HG02571 (cell line): ENCODE measurements around the gene SEL1L2.

Experiments used
- ATAC-seq: cut with Tn5 transposase; IDR thresholded peaks from one replicate; pipeline ENCODE4 v1.9.1; 2021; ENCODE audit warnings: mild to moderate bottlenecking, moderate library complexity; ENCODE audit not compliant: unreplicated experiment

SEL1L2 gene

DNA sequence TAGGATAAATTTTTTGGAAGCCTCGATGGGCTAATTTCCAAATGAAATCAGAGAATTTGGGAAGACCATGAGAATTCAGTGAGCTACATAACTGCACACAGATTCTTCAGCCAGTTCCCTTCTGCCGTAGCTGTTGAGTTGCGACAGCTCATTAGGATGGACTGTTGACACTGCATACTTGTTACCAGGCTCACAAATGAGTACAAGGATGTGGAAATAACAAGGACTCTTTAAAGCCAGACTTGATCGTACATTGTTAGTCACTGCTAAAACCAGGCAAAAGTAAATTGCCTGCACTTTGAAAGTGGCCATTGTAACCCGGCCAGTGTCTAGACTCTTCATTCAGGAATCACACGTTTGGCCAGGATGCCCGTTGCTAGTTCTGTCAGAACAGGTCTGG, 168.5 kb downstream of the SEL1L2 start:
- ATAC-seq, result no peak

DNA sequence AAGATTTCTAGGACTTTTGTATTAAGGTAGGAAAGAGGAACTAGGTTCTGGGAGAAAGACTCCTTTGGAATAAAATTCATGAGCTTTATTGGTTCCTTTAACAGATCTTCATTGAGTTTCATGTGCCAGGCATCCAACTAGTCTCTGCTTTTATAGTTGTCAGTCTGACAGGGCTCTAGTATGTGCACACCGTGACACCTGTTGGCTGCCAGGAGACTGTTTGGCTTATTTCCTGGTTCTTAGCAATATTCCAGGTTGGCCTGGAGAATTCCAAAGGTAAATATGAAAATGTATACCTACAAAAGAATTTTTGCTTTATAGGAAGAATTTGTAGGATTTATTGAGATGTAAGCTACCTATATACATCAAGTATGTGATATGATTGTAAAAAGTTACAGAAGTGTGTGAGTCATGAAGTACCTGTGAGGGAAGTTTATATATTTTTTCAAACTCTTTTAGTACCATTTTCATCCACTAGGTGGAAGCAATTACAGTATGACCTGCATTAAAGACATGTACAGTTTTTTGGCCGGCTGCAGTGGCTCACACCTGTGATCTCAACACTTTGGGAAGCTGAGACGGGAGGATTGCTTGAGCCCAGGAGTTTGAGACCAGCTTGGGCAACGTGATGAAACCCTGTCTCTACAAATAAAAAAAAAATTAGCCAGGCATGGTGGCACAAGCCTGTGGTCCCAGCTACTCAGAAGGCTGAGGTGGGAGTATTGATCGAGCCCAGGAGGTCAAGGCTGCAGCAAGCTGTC, 170.3 kb downstream of the SEL1L2 start:
- peak; percentile 89 for ATAC-seq

DNA sequence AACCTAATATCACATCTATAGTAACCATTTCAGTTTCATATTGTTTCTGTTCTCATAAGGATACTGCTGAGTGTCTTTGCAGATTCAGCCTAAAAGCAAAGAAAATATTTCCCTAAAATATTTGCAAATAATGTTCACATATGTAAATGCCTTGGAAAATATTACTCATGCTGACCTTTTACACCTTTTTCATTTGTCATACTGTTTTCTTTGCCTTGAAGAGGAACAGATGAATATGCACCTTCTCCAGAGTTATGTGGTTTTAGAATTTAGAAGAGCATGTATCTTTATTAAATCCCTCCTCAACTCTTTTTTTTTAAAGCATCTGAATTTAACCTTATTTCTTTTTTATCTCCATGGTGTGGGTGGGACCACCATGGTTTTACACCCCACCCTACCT, 173.1 kb downstream of the SEL1L2 start:
- ATAC-seq, result no peak

DNA sequence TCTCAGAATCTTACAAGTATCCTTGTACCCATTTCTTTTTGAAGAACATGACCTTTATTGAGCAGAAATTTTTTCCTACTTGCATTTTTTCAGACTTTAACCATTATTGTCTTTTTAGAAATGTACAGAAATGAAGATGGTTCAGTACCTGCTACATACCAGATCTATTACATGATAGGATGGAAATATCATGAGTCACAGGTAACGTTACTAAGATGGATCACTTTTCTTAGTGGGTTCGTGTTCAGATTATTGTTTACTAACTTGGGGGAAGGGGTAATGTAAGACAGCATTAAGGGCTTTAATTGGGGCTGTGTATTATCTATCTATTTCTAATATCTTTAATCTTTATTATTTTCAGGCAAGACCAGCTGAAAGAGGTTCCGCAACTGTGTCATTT, 173.7 kb downstream of the SEL1L2 start:
- no peak for ATAC-seq

DNA sequence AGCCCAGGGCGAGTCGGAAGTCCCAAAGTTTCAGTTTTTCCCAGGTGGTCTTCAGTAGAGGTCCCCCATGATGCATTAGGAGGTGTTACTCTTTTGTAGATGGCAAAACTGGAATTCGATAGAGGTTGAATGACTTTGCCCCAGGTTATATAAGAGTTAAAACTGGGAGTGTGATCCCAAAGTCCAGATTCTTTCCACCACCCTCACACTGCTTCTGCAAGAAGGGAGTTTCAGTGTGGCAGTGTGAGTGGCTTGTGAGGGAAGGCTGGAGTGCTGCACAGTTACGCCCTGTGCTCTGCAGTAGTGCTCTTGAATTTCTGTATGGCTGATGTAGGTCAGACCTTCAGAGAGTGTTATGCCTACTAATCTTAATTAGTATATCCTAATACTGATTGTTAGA, 175.7 kb downstream of the SEL1L2 start:
- ATAC-seq, result no peak

DNA sequence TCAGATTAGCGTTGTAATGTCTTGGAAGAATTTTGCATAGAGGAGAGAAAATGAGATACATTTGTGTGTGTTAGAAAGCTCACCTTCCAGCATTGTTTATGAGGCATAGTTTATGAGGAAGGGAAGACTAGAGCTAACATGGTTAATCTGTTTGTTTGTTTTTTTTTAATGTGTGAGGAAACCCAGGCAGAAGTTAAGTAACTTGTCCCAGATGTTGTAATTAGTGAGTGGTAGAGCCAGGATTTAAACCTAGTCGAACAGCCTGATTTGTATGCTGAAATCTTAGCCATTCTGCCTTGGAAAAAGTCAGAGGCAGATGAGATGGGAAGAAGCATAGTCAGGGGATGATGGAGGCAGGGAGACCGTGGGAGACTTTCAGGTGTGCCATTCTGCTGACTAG, 176.5 kb downstream of the SEL1L2 start:
- no peak for ATAC-seq

DNA sequence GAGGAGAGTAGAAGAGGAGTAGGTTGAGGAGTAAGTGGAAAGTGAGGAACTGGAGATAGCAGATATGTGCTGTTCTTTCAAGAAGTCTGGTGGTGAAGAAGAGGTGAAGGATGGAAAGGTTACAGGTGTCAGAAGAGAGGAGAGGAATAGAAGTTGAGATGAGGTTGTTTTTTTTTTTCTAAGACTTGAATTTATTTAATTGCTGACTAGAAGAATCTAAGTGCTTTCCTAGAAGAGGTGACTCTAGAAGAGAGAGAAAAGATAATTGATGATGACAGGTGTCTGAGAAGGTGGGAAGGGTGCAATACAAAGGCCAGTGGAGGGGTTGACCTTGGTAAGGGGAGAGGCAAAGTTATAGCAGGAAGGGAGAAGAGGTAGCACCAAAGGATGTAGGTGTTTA, 180.0 kb downstream of the SEL1L2 start:
- ATAC-seq, result no peak

DNA sequence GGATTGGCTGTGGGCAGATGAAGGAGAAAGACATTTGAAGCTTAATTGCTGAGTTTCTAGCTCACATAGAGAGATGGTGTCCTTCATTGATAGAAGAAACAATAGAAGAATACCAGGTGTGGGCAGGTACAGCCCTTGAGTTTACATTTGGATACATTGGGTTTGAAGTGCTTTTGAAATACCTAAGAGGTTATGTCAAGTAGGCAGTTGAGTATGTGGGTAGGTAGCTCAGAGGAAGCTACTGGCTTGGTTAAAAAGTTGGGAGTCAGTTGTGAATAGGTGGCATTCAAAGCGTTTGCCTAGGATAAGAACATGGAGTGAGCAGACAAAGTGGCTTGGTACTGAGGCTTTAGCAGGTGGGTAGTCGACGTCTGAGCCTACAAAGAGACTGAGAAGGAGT, 180.6 kb downstream of the SEL1L2 start:
- ATAC-seq, result no peak

DNA sequence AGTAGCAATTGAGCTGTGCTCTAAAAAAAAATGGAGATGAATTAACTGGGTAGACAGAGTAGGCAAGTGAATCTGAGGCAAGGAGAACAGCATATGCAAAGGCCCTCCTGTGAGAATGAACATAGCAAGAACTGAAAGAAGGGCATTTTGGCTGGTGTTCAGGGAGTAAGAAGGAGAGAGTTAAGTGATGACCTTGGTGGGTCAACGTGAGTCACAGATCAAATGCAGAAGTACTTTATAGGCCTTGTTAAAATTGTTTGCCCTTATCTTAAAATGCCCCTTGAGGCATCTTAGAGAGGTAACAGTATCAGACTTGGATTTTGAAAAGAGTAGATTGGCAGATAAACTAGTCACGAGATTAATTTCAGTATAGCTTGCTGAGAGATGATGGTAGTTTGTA, 181.0 kb downstream of the SEL1L2 start:
- ATAC-seq, result no peak

DNA sequence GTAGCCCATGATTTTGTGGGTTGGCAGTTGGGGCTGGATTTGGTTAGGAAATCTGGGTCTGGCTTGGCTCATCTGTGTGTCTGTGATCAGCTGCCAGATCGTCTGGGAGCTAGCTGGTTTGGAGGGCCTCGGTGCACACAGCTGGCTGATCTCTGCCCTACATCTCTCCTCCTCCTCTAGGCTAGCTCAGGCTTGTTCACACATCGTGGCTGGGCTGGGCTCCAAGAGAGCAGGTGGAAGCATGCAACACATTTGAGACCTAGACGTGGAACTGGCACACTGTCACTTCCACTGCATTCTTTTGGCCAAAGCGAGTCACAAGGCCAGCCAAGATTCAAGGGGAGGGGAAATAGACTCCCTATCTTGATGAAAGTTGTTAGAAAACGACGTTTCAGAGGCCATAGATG, 189.7 kb downstream of the SEL1L2 start:
- no peak for ATAC-seq

DNA sequence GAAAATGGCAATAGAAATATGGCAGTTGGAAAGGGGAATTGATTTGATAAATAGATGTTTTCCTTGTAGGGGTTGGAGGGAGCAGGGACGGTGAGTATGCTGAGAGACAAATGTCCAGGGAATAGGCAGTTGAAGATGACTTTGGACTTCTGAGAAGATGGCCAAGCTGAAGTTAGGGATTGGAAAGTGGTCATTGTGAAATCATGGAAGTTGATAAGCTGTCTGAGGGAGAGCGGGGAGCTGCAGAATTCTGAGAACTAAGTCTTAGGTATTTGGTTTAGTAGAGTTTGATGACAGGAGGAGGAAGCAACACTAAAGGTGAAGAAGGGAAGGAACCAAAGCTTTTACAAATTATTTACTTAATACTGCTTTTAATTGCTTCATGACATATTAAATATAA, 190.4 kb downstream of the SEL1L2 start:
- no peak for ATAC-seq
